Measurements from ENCODE around the gene UBA5.
A peak's percentile ranks its signal among the peaks of the same experiment; 100 is the strongest.

UBA5 gene

DNA sequence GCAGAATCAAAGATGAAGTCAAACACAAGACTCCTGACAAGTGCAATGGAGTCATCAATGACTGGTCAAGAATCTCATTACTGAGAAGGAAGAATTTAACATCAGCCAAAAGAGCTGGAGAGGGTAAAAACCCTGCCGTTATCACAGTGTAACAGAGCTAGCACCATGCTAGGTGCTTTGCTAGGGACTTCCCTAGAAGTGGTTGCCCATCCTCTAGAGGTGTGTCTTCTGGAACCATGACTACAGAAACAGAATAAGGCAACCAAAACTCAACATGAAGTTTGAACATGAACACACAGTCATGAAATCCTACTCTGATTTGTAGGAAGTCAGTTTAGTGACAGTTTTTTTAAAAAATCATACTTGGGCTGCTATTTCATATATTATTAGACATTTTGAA, 10.0 kb upstream of the UBA5 start:
- in situ Hi-C loops (cut with MboI; ENCODE audit: low pct_unique_long_range_greater_than_20kb, low sequenced_read_pairs, unreplicated experiment): loop anchor here (5.0 kb wide), 1 partner anchor 113 kb away; no protein-coding TSS in a partner anchor
- DNase-seq (ENCODE audit: low spot score): peak; percentile 11
- TF ChIP-seq, protein P1, sequence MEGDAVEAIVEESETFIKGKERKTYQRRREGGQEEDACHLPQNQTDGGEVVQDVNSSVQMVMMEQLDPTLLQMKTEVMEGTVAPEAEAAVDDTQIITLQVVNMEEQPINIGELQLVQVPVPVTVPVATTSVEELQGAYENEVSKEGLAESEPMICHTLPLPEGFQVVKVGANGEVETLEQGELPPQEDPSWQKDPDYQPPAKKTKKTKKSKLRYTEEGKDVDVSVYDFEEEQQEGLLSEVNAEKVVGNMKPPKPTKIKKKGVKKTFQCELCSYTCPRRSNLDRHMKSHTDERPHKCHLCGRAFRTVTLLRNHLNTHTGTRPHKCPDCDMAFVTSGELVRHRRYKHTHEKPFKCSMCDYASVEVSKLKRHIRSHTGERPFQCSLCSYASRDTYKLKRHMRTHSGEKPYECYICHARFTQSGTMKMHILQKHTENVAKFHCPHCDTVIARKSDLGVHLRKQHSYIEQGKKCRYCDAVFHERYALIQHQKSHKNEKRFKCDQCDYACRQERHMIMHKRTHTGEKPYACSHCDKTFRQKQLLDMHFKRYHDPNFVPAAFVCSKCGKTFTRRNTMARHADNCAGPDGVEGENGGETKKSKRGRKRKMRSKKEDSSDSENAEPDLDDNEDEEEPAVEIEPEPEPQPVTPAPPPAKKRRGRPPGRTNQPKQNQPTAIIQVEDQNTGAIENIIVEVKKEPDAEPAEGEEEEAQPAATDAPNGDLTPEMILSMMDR (IDR thresholded peaks at IDR 0.05; ENCODE audit: extremely low read depth, insufficient read depth, missing control alignments): no peak

DNA sequence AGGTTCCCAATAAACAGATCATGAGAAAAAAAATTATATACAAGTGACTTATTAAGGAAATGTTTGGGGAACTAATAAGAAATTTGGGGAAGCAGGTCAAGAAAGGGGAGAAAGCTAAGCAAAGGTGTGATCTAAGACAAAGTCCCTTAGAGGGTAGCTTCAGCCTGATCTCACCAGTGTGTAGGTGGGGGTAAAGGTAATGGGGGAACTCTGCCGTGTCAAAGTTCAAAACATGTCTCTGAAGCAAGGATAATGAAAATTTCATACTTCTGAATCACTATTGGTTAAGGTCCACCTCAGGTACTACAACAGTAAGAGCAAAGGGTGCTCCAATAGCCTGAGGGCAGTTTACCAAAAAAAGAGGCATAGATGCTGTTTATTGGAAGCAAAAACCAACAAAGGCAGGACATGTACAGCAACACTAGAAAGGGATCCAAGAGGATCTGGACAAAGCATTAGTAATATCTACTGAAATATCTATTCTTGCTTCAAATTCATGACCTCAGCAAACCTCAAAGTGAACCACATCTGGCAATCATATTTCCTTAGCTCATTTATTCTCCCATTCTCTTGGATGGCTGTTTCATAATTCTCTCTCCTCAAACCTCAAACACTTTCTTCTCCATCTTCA, 7.4 kb upstream of the UBA5 start:
- in situ Hi-C loops (cut with MboI; ENCODE audit: low pct_unique_long_range_greater_than_20kb, low sequenced_read_pairs, unreplicated experiment): loop anchor here (5.0 kb wide), 1 partner anchor 115 kb away; no protein-coding TSS in a partner anchor
- no peak for DNase-seq (ENCODE audit: low spot score)
- TF ChIP-seq, protein P1 (IDR thresholded peaks at IDR 0.05; ENCODE audit: extremely low read depth, insufficient read depth, missing control alignments): no peak

DNA sequence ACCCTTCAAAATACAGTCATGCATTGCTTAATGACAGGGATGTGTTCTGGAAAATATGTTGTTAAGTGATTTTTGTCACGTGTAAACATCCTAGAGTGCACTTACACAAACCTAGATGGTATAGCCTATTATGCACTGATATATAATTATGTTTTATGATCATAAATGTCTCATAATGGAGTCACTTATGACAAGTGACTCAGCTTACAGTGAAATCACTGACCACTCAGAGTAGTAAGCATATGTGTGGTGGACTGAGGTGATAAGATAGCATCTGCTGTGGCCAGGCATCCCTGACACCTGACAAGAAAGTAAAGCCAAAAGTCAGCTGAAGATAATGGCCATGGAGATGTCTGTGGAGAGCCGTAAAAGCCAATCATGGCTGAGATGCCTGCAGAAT, 5.9 kb upstream of the UBA5 start:
- in situ Hi-C loops (cut with MboI; ENCODE audit: low pct_unique_long_range_greater_than_20kb, low sequenced_read_pairs, unreplicated experiment): loop anchor here (5.0 kb wide), 1 partner anchor 117 kb away; no protein-coding TSS in a partner anchor
- TF ChIP-seq, protein P1 (IDR thresholded peaks at IDR 0.05; ENCODE audit: extremely low read depth, insufficient read depth, missing control alignments): no peak
- no peak for DNase-seq (ENCODE audit: low spot score)

DNA sequence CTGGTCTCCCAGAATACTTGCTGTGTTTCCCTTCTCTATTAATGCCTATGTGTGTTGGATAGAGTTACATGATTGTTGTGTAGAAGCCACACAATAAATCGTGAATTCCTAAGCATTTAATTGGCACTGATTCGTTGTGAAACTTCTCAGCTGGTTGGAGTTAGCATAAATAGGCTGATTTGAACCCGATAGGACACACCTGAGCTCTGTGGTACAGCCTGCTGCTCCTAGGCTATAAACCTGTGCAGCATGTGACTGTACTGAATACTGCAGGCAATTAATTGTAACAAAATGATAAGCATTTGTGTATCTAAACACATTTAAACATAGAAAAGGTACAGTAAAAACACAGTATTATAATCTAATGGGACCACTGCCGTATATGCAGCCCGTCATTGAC, 5.4 kb upstream of the UBA5 start:
- no peak for DNase-seq (ENCODE audit: low spot score)
- TF ChIP-seq, protein P1 (IDR thresholded peaks at IDR 0.05; ENCODE audit: extremely low read depth, insufficient read depth, missing control alignments): no peak
- in situ Hi-C loops (cut with MboI; ENCODE audit: low pct_unique_long_range_greater_than_20kb, low sequenced_read_pairs, unreplicated experiment): loop anchor here (5.0 kb wide), 1 partner anchor 117 kb away; no protein-coding TSS in a partner anchor

DNA sequence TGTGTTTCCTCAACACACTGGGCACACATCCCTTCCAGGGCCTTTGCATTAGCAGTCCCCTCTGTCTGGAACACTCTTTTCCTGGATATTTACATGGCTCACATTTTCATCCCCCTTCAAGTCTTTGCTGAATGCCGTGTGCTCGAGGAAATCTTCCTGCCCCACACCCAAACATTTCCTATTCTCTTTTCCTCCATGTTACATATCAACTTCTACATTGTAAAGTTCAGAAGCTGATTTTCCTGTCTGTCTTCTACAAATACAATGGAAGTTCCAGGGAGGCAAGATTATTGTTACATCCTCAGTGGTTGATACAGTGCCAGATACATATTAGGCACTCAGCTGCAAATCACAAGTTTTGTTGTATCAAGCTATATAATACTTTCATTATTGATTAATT, 4.7 kb upstream of the UBA5 start:
- TF ChIP-seq, protein P1 (IDR thresholded peaks at IDR 0.05; ENCODE audit: extremely low read depth, insufficient read depth, missing control alignments): no peak
- DNase-seq (ENCODE audit: low spot score): no peak
- in situ Hi-C loops (cut with MboI; ENCODE audit: low pct_unique_long_range_greater_than_20kb, low sequenced_read_pairs, unreplicated experiment): no loop called here

DNA sequence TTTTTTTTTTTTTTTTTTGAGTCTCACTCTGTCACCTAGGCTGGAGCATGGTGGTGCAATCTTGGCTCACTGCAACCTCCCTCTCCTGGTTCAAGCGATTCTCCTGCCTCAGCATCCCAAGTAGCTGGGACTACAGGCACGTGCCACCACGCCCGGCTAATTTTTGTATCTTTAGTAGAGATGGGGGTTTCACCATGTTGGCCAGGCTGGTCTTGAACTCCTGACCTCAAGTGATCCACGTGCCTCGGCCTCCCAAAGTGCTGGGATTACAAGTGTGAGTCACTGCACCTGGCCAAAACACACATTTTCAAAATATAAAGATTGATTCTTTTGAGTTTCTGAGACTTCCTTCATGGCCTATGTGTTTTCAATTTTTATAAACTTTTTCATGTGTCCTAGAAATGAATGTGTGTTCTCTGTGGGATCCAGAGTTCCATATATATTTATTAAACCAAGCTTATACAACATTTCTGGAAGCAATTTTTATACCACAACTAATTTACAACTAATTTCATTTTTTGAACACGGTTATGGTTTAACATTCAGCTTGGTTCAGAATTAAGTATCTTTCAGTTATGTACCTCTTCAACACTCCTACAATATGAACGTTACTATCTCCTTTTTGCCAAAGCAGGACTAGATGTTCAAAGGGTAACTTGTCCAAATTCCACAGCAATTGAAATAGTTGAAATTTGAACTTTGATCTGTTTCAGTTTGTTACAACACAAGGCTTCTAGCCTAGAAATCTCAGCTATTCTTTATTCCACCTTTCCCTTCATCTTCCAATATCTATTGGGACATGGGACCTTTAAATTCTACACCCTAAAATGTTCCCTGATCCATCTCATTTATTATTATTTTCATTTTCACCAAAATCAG, 2.0 kb upstream of the UBA5 start:
- TF ChIP-seq, protein P1 (IDR thresholded peaks at IDR 0.05; ENCODE audit: extremely low read depth, insufficient read depth, missing control alignments): no peak
- in situ Hi-C loops (cut with MboI; ENCODE audit: low pct_unique_long_range_greater_than_20kb, low sequenced_read_pairs, unreplicated experiment): no loop called here
- DNase-seq (ENCODE audit: low spot score): no peak
